ENCODE data around the gene PCNX1.
A peak's percentile ranks its signal among the peaks of the same experiment; 100 is the strongest.
"Not testable (repeated sequence)": the region's sequence is repeated elsewhere in the genome, so short reads cannot be mapped to it uniquely, and the experiment has no call there.

PCNX1 gene

DNA sequence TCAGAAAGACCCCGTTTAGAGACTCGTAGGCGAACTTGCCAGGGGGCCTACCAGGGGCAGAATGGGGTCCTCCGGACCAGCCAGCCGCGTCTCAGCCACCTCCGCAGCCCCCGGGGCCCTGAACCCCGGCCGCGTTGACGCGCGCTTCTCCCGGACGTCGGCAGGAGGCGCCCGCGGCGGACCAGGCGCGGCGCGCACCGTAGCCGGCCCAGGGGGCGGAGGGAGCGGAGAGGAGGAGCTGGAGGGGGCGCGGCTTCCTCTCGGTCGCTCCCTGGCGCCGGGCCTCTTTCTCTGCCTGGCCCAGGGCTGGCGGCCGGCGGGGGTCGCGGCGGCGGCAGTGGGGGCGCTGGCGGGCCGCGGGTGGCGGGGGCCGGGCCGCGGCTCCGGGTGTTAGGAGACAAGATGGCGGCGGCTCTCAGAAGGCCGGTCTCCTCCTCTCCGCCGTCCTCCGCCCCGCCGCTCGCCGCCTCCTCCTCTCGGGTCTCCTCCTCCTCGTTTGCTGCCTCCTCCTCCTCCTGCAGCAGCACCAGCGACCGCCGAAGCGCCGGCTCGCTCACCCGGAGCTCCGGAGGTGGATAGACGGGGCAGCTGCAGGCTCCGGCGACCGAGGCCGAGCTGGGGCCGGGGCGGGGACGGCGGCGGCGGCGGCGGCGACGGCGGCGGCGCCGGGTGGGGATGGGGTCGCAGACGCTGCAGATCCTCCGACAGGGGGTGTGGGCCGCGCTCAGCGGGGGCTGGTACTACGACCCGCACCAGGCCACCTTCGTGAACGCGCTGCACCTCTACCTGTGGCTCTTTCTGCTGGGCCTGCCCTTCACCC lies at the start of gene PCNX1:
TSS of gene PCNX1 (plus strand) at position 284 of the 820 bp plus-strand sequence. CDS start at position 676, 392 bp downstream.
- peak; percentile 88 for DNase-seq

DNA sequence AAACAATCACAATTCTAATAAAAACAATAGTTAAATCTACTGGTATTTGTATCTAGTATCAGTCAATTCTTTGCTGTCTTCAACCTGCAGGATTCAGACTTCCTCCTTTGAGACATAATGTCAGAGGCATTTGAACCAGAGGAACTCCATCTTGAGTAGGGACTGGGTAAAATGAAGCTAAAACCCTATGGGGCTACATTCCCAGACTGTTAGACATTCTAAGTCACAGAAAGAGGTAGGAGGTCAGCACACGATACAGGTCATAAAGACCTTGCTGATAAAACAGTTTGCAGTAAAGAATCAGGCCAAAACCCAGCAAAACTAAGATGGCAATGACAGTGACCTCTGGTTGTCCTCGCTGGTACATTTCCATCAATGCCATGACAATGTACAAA lies 49.8 kb upstream of the PCNX1 start:
- DNase-seq, result no peak

DNA sequence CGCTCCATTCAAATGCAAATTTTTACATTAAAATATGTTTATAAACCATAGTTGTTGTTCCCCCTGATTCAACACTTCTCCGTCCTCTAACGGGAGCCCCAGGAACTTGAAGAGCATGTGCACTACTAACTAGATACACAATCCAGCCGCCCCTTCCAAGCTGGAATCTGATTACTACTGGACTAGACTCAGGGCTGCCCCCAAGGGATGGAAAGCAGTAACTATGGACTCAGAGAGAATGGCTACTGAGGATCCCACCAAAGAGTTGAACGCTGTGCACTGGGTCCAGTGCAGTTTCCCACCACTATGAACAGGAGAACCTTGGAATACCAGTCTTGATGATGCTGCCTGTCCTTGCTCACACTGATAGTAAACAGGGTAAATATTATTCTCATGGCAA lies 48.6 kb upstream of the PCNX1 start:
- no peak for DNase-seq

DNA sequence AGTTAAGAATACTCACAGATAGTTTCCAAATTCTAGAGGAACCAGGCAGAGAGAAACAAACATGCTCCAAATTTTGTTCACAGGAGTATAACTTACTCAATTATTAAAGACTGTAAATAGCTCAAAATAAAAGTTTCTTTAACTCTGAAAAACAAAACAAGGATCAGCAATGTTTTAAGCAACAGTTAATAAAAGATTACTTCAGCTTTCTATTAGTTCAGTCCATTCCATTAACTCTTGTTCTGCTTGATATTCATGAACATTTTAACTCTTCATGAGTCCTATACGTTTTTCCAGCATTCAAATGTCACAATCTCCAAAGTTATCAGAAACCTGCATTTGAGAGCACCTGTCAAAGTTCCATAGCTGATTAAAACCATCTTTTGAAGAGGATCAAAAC lies 40.3 kb upstream of the PCNX1 start:
- not testable (repeated sequence) for DNase-seq

DNA sequence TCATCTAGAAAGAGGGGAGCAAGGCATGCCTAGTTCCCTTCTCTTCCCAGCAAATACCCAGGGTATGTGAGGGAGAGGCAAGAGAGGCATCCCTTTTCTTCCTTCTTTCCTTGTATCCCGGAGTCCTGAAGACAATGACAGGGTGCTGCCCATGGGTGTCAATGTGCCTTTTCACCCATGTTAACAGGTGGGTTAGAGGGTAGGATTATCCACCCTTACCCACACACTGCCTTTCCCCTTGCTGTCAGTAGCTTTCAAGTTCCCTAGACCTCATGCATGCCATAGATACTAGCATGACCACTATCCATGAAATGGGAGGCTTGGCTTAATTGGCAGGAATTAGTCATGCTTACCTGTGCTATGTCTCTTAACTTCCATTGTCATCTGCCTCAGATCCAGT lies 36.3 kb upstream of the PCNX1 start:
- DNase-seq, result no peak

DNA sequence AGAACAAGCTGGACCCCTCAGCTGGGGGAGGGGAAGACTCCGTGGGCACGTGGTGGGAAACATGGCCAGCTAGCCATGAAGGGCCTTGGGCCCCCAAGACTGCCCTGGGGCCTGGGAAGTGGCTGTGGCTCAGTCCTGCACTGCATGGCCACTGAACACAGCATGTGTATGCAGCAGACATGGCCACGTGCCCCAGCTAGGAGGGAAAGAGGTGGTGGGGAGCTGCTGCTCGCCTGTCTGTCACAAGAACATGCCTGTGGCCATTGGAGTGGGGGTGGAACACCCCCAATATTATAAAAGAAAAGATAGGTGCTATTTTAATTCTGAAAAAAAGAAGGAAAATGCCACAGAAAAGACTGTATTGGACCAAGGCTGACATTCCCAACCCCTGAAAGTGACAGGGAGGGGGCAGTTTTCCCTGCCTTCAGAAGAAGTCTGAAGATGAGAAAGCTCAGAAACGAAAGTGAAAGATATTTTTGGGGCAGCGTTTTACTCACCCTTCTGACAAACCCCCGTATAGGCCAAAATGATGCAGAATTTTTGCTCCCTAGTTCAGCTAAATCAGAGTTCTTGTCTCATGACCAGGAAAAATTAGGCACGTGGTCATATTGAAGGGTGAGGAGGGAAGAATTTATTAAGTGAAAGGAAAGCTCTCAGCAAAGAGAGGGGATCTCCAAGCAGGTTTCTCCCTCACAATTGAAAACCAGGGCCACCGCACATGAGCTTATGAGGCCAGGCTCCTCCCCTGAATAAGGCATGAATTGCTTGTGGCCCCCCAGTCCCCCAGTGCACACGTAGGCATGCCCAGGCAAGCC lies 35.2 kb upstream of the PCNX1 start:
- no peak for DNase-seq

DNA sequence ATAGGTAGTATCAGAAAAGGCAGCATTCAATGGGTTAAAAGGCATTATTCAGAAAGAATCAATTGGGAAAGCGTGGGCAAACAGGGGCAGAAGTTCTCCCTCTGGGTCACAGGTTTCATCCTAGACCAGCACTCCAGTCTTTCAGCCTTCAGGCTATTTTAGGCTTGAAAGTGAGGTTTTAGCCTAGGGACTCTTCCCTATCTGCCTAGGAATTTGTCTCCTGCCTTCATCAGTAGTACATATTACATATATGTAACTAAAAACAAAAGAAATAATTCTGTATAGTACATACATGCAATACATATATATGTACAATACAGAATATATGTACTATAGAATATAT lies 34.6 kb upstream of the PCNX1 start:
- no peak for DNase-seq

DNA sequence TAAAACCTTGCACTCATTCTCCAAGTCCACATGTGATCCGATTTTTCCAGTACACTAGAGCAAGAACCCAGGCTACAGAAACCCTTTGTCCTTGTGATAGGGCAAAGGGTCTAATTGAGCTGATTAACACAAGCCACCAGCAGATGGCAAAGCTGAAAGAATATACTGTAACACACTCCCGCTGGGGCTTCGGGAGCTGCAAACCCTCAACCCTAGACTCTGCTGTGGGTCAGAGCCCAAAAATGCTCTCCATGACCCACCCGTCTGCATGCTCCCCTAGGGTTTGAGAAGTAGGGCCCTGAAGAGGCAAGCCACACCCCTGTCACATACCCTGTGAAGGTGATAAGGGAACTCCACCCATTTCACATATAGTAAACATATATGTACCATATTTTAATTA lies 33.6 kb upstream of the PCNX1 start:
- peak; percentile 18 for DNase-seq

DNA sequence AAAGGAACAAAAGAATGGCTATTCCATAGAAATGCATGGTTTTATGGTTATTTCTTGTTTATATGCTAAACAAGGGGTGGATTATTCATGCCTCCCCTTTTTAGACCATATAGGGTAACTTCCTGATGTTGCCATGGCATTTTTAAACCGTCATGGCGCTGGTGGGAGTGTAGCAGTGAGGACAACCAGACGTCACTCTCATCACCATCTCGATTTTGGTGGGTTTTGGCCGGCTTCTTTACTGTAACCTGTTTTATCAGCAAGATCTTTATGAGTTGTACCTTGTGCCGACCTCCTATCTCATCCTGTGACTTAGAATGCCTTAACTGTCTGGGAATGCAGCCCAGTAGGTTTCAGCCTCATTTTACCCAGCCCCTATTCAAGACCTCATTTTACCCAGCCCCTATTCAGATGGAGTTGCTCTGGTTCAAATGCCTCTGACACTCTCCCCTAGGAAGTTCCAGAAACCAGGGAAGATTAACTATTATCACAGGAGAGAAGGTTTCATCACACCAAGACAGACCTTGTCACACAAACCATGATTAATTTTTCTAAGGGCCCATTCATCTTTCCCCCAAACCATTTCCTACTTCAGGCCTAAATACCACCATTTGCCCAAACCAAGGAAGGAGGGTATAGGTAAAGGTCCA lies 31.3 kb upstream of the PCNX1 start:
- DNase-seq, result not testable (repeated sequence)

DNA sequence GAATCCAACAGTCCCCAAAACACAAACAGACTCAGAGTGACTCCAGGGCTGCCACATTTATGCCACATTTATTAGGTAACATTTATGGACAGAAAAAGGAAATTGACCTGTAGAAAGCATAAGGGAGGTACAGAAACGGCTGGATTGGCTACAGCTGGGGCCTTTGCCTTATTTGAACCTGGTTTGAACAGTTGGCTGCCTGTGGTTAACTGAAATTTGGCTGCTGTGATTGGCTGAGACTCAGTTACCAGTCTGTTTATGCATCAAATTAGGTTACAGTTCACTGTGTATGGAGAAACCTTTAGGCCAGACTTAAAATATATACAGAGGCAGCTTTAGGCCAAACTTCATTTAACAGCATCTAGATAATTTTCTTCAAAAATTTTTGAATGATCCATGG lies 27.8 kb upstream of the PCNX1 start:
- DNase-seq, result no peak

DNA sequence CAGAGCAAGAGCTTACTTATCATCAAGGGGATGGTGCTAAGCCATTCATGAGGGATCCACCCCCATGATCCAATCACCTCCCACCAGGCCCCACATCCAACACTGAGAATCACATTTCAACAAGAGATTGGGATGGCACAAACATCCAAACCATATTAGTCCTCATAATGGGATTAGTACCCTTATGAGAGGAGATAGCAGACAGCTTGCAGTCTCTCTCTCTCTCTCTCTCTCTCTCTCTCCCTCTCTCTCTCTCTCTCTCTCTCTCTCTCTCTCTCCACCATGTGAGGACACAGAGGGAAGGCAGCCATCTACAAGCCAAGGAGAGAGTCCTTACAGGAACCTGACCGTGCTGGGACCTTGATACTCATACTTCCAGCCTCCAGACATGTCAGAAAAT lies 26.4 kb upstream of the PCNX1 start:
- not testable (repeated sequence) for DNase-seq

DNA sequence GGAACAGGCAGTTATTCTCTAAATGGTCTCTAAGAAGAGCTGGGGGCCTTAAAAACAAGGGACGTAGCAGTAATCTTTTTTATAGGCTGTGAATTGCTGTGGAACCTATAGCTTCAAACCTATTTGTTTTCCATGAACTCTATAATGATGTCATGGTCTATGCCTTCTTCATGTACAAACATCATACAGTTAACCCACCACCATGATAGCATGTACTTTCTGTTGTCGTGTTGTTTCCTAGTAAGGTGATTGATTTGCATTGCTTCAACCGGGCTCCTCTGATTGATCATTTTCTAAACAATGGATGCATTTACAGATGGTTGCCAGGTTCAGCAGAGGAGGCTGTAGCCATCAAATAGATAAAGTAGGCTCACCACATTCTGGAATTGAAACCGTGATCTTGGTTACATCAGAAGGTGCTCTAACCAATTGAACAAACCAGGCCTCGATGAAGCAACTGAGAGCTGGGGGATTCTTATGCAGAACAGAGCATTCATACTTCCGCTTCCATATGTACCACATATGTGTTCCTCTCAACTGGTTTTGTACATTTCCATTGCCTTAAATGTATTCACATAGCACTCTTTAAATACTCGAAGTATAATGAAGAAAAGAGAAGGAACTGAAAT lies 25.6 kb upstream of the PCNX1 start:
- DNase-seq, result no peak

DNA sequence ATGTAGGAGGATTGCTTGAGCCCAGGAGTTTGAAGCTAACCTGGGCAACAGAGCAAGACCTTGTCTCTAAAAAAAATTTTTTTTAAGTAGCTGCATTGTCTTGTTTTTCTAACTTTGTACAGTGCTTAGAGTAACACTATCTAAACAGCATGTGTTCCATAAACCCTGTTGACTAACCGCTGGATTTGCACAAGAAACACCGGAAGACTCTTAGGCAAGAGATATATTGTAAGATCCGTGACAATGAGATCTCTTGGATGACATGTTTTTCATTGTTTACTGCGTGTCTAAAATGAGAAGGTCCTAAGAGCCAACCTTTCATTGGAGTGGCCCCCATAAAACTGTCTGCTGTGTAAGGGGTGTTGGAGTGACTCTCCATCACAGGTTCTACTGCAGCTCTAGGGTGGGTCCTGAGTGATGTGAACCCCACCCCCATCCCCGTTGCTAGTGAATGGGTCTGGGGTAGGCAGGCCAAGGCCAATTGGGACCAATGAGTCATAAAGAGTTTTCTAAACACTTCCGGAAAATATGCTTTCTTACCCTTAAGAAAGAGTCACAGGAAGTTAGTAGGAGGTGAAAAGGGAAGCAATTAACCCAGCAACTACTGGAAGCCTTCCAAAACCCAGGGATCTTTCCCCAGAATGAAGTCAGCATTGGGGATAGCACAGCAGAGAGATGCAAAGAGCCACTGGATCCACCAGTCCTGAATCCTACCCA lies 24.3 kb upstream of the PCNX1 start:
- no peak for DNase-seq

DNA sequence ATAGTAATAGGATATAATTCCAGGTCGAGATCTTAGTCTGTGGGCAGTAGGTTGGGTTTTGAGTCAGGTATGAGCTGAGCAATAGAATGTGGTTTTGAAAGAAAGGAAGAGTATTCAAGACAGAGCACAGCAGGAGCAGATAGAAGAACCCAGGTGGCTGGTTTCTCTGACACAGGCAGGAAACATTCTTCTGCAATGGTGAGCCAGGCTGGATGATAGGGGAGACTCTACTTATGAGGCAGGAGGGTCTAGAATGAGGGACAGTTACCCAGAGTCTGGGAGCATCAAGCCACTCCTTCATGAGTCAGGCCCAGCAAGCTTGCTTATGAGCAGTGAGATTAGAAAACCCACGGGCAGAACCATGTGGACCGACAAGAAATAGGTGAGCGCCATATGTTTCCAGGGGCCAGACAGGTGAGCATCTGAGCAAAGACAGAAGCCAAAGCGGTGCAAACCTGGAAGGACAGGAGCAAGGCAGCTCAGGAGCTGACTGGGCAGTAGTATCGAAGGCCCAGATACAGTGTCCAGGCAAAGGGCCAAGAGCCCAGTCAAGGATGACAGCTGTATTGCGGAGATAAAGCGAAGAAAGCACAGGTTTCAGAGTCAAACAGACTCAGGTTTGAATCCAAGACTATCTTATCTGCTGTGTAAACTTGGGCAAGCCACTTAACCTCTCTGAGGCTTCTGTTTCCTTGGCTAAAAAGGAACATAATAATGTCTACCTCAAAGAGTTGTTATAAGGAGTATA lies 22.5 kb upstream of the PCNX1 start:
- DNase-seq, result no peak

DNA sequence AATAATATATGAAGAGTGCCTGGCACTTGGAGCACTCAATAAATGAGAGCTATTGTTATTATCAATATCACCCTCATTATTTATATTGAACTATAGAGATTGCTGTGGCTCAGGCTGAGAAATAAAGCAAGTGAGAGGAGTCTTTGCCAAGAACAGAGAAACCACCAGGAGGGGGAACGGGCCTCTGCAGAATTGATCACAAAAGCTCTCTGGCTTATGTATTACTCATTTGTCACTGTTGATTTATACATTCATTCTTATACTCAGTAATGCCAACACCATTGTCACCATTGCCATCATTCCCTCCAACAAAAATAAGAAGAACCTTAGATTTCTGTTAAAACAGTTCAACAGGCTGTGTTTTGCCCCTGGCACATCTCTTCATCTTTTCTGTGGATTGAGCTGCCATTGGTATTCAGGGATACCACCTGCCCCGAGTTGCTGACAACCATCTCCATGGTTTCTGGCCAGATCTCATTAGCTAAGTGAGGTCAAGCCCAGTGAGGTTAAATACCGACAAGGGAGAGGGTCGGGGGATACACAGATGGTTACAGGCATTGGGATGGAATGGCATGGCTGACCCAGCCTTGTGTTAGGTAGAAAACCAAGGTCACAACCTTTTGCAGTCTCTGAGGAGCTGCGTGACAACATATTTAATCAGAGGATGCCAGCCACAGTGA lies 21.8 kb upstream of the PCNX1 start:
- DNase-seq, result no peak

DNA sequence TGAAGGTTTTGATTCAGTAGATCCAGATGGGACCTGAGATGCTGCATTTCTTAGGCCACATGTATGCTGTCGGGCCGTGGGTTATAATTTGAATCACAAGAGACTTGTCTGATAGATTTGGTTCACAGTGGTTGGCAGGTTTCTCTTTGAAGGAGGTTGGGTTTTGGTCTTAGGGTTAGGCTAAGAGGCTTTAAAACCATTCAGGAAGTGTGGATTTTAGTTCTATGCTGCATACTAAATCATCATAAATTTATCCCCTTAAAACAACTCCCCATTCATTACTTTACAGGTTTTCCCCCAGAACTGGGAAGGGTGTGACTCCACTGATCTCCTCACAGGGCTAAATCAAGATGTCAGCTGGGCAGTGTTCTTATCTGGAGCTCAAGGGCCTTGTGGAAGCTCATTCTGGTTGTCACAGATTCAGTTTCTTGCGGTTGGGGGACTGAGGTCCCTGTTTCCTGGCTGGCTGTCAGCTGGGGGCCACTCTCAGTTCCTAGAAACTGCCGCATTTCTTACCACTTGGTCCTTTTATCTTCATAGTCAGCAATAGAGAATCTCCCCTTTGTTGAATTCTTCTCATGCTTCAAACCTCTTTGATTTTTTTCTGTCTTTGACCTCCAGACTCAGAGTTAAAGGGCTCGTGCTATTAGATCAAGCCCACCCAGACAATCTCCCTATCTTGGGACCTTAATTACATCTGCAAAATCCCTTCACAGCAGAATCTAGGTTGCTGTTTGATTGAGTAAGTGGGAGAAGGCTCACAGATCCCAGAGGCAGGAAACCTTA lies 20.6 kb upstream of the PCNX1 start:
- peak; percentile 40 for DNase-seq

DNA sequence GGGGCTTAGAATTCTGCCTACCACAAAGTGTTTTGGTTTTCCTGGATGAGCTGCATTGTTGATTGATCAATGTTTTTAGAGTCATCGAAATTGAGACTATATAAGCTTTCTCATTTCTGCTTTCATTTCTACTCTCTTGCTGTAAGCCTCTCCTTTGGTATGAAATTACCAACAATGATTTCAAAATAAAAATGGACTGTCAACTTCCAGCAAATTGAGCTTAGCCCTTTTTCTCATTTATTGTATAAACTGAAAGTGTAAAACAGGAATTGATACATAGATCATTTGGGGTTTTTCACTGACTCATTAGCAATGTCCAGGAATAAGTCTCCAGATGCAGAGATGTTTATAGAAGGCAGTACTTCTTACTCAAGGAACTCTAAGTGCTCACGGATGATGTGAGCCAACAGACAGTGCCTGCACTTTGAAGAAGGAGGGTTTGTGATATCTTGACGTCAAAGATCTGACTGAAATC lies 20.0 kb upstream of the PCNX1 start:
- no peak for DNase-seq

DNA sequence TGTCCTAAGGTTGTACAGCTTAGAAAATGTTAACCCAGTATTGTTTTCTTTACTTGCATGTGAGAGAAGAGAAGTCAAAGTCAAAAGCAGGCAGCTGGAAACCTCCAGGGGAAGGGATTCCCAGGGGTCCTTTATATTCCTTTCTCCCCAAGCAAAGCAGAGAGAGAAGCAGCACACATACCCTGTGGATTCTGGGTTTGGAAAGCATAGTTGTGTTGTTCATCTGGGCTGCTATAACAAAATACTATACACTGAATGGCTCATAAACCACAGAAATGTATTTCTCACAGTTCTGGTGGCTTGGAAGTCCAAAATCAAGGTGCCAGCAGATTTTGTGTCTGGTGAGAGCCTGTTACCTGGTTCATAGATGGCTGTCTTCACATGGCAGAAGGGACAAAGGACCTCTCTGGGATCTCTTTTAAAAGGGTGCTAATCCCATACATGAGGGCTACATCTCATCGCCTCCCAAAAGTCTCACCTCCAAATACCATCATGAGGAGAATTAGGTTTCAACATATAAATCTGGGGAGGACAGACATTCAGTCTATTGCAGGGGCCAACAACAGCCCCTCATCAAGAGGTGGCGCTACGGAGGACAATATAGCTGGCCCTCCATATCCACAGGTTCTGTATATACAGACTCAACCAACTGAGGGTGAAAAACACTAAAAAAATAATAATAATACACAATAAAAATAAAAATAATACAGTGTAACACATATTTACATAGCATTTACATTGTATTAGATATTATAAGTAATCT lies 19.3 kb upstream of the PCNX1 start:
- no peak for DNase-seq

DNA sequence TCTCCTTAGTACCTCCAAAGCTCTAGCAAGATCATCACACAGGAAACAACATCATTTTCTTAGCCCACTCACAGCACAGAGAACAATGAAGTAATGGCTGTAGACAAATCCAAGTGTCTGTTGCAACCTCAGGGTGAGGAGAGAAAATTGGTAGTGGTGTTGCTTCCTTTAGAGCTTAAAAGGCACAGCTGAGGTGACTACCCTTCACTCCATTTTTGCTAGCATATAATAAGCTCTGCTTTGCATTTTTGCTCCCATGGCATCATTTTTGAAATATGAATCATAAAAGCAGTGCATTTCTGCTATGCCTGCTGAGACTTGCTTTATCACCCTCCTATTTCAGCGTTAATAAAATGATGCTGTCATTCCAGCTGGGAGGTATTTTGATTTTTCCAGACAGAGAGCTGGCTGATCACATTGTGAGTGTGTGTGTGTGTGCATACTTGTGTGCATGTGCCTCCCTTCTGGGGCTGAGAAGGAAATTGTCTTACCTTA lies 18.5 kb upstream of the PCNX1 start:
- DNase-seq, result no peak

All from activated gamma-delta T cell treated with Interleukin-2 at 50 U/mL for 16 hours (primary cell).